ENCODE data around the gene DEFB127. TPM values are rescaled to one million over a fixed set of nuclear protein-coding genes. Genes with fewer than 3 reads are reported as not detected.

The DEFB127 gene
- total RNA-seq, 1 donor from 2014 or later: not detected

GRCh38 chr20:145877-146276 lies 11.4 kb upstream of the DEFB127 start:
- H3K4me1 ChIP-seq: no peaks in the 10 kb centered on the region
- H3K4me3 ChIP-seq: no peak overlapping the region
- H3K36me3 ChIP-seq: no peaks in the 10 kb centered on the region
- H3K27ac ChIP-seq: no peak overlapping the region
- TF ChIP-seq CTCF (IDR thresholded peaks at IDR 0.05): no peak
- H3K9me3 ChIP-seq: no peaks in the 10 kb centered on the region
- DNase-seq (no peak), ATAC-seq (no peak)
- peaks cover 39% of the 10 kb centered on the region for H3K27me3 ChIP-seq
- intact Hi-C loops (cut with DNase I): no loop called here

GRCh38 chr20:152131-152530 lies 5.1 kb upstream of the DEFB127 start:
- TF ChIP-seq CTCF (IDR thresholded peaks at IDR 0.05): no peak
- ATAC-seq: no peak
- intact Hi-C loops (cut with DNase I): no loop called here

GRCh38 chr20:164618-165017 lies 7.4 kb downstream of the DEFB127 start:
- Histone ChIP-seq H3K27me3 (no peaks in the 10 kb centered on the region), H3K9me3 (no peaks in the 10 kb centered on the region), H3K27ac (no peak overlapping the region), H3K4me3 (no peak overlapping the region), H3K4me1 (no peaks in the 10 kb centered on the region), H3K36me3 (no peaks in the 10 kb centered on the region)
- no peak for TF ChIP-seq CTCF (IDR thresholded peaks at IDR 0.05)
- DNase-seq (no peak), ATAC-seq (no peak)
- intact Hi-C loops (cut with DNase I): no loop called here

More at GRCh38 chr20:152131-152530, 5.1 kb upstream of the DEFB127 start:
- no peak for DNase-seq
- Histone ChIP-seq H3K27me3 (peaks cover 20% of the 10 kb centered on the region), H3K9me3 (no peaks in the 10 kb centered on the region), H3K27ac (no peak overlapping the region), H3K4me1 (no peaks in the 10 kb centered on the region), H3K36me3 (no peaks in the 10 kb centered on the region), H3K4me3 (no peak overlapping the region)

GRCh38 chr20:168876-169275 lies 11.6 kb downstream of the DEFB127 start:
- intact Hi-C loops (cut with DNase I): no loop called here
- ATAC-seq (no peak), DNase-seq (no peak)
- TF ChIP-seq CTCF (IDR thresholded peaks at IDR 0.05): no peak
- H3K27me3 ChIP-seq: no peaks in the 10 kb centered on the region
- no peaks in the 10 kb centered on the region for H3K4me1 ChIP-seq
- no peak overlapping the region for H3K4me3 ChIP-seq
- H3K36me3 ChIP-seq: no peaks in the 10 kb centered on the region
- H3K9me3 ChIP-seq: no peaks in the 10 kb centered on the region
- H3K27ac ChIP-seq: no peak overlapping the region

GRCh38 chr20:184288-184687 lies 27.0 kb downstream of the DEFB127 start:
- TF ChIP-seq CTCF (IDR thresholded peaks at IDR 0.05): no peak
- Histone ChIP-seq H3K4me3 (no peak overlapping the region), H3K4me1 (no peaks in the 10 kb centered on the region), H3K36me3 (no peaks in the 10 kb centered on the region), H3K27ac (no peak overlapping the region), H3K27me3 (peaks cover 6% of the 10 kb centered on the region), H3K9me3 (no peaks in the 10 kb centered on the region)
- DNase-seq: no peak
- no peak for ATAC-seq
- intact Hi-C loops (cut with DNase I): no loop called here

- H3K27me3 ChIP-seq: no peaks in the 10 kb centered on the region
- no peak overlapping the region for H3K4me3 ChIP-seq
- DNase-seq (no peak), ATAC-seq (no peak)
- intact Hi-C loops (cut with DNase I): no loop called here
- H3K27ac ChIP-seq: no peak overlapping the region
- TF ChIP-seq CTCF (IDR thresholded peaks at IDR 0.05): no peak
- no peaks in the 10 kb centered on the region for H3K4me1 ChIP-seq
- H3K36me3 ChIP-seq: no peaks in the 10 kb centered on the region
- H3K9me3 ChIP-seq: no peaks in the 10 kb centered on the region
Observed at GRCh38 chr20:187733-188132, 30.5 kb downstream of the DEFB127 start.
